ENCODE data around the gene SMIM24. TPM values are rescaled to one million over a fixed set of nuclear protein-coding genes. Genes with fewer than 3 reads are reported as not detected.
A peak's percentile ranks its signal among the peaks of the same experiment; 100 is the strongest.

SMIM24 gene
- total and polyA plus RNA-seq, 4 donors = 0.10 to 0.22 (median 0.15) TPM; not detected in 1

DNA sequence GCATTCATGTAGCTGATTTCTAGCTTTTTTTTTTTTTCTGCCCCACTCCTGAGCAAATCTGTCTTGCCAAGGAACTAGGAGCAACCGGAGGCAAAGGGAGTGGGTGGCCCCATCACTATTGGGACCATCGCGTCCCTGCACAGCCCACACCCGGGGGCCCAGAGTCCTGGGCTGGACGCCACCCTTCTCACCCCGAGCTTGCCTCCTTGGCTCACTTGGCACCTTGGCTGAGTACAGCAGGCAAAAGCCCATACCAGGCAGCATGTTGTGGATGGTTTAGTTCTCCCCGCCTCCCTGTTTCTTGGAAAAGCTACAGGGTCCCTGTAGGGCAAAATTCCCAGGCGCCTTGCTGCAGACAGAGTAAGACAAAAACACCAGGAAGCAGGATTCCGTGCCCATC, 13.7 kb downstream of the SMIM24 start:
- ATAC-seq (ENCODE audit: insufficient read depth, low FRiP score) = no peak
- Histone ChIP-seq H3K9ac (ENCODE audit: insufficient read depth in 1 of 2, low read length in 2 of 2) (no peak overlapping the region), H3K4me3 (no peak overlapping the region), H3K27me3 (ENCODE audit: control insufficient read depth in 3 of 3, insufficient read depth in 3 of 3, low read length in 2 of 3) (no peaks in the 10 kb centered on the region), H3K36me3 (ENCODE audit: control insufficient read depth in 4 of 4, insufficient read depth in 4 of 4, low read length in 4 of 4) (peaks cover 0 to 29% (median 6%) of the 10 kb centered on the region in 4 donors), H3K27ac (ENCODE audit: low read depth in 1 of 2, low read length in 1 of 2) (peak overlapping the region in 1 of 2 donors; percentile 5), H3K4me1 (ENCODE audit: control insufficient read depth in 5 of 5, insufficient read depth in 5 of 5, low read length in 5 of 5) (peaks cover 0 to 19% (median 0%) of the 10 kb centered on the region in 5 donors), H3K9me3 (ENCODE audit: control insufficient read depth in 4 of 4, insufficient read depth in 3 of 4, low read length in 3 of 4) (no peaks in the 10 kb centered on the region)
- WGBS, 2 donors = 81 to 84% methylated on average over 9 of the region's 9 CpGs
- TF ChIP-seq, protein P1, sequence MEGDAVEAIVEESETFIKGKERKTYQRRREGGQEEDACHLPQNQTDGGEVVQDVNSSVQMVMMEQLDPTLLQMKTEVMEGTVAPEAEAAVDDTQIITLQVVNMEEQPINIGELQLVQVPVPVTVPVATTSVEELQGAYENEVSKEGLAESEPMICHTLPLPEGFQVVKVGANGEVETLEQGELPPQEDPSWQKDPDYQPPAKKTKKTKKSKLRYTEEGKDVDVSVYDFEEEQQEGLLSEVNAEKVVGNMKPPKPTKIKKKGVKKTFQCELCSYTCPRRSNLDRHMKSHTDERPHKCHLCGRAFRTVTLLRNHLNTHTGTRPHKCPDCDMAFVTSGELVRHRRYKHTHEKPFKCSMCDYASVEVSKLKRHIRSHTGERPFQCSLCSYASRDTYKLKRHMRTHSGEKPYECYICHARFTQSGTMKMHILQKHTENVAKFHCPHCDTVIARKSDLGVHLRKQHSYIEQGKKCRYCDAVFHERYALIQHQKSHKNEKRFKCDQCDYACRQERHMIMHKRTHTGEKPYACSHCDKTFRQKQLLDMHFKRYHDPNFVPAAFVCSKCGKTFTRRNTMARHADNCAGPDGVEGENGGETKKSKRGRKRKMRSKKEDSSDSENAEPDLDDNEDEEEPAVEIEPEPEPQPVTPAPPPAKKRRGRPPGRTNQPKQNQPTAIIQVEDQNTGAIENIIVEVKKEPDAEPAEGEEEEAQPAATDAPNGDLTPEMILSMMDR (IDR thresholded peaks at IDR 0.05; ENCODE audit: control extremely low read depth, extremely low read depth) = no peak
- DNase-seq = peak in 2 of 3 donors; percentile 62 to 67

DNA sequence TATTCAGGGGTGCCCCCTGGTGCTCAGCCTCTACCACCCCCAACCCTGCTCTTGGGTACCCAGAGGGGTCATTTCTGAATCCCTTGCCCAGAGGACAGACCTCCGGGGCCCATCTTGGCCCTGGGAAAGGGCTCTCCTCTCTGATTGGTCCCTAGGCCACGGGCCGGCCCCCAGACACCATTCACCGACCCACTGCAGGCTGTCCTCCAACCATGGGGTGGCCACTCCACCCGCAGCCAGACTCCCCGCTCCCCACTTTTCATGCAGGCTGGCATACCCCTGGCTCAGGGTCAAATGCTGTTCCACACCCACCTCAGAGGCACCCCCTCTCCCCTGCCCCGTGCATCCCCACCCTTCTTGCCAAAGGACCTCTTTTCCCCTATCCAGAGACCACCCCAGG, 14.8 kb downstream of the SMIM24 start:
- ATAC-seq (ENCODE audit: insufficient read depth, low FRiP score) (no peak), DNase-seq (no peak)
- no peaks in the 10 kb centered on the region for H3K27me3 ChIP-seq (ENCODE audit: control insufficient read depth in 3 of 3, insufficient read depth in 3 of 3, low read length in 2 of 3)
- H3K4me1 ChIP-seq (ENCODE audit: control insufficient read depth in 5 of 5, insufficient read depth in 5 of 5, low read length in 5 of 5) = peaks cover 0 to 19% (median 0%) of the 10 kb centered on the region in 5 donors
- H3K9ac ChIP-seq (ENCODE audit: insufficient read depth in 1 of 2, low read length in 2 of 2) = no peak overlapping the region
- H3K36me3 ChIP-seq (ENCODE audit: control insufficient read depth in 4 of 4, insufficient read depth in 4 of 4, low read length in 4 of 4) = peaks cover 0 to 29% (median 8%) of the 10 kb centered on the region in 4 donors
- H3K9me3 ChIP-seq (ENCODE audit: control insufficient read depth in 4 of 4, insufficient read depth in 3 of 4, low read length in 3 of 4) = no peaks in the 10 kb centered on the region
- H3K4me3 ChIP-seq = no peak overlapping the region
- WGBS, 2 donors = 87 to 92% methylated on average over 7 of the region's 7 CpGs
- H3K27ac ChIP-seq (ENCODE audit: low read depth in 1 of 2, low read length in 1 of 2) = no peak overlapping the region
- TF ChIP-seq, protein P1 (IDR thresholded peaks at IDR 0.05; ENCODE audit: control extremely low read depth, extremely low read depth) = no peak

DNA sequence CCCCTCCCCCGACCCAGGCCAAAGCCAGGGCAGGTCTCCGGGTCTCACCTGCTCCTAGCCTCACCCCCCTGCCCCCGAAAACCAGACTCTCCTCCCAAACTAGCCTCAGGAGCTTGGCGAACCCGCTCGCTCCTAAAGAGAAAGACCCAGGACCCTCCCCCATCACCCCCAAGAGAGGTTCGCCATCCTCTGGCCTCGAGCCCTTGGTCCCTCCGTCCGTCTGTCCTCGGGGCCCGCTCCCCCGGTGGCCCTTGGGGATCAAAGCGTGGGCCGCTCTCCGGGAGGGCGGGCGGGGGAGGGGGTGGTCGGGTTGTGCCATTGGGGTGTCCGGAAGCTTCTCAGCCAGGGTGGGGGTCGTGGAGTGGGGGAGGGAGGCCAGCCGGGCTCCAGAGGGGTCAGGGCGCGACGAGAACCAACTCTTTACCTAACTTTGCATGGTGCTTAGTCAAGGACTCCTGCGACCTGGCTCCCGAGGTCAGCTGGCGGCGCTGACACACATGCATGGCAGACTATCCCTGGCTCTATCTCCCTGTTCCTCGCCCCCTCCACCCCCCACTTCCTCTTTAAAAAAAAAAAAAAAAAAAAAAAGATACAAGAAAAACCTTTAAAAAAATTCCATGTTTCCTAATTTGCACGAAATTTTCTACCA, 15.6 kb downstream of the SMIM24 start:
- 84 to 90% methylated on average over 31 of the region's 31 CpGs for WGBS, 2 donors
- peaks cover 0 to 29% (median 8%) of the 10 kb centered on the region in 4 donors for H3K36me3 ChIP-seq (ENCODE audit: control insufficient read depth in 4 of 4, insufficient read depth in 4 of 4, low read length in 4 of 4)

More for the DNA sequence above, 15.6 kb downstream of the SMIM24 start:
- ATAC-seq (ENCODE audit: insufficient read depth, low FRiP score) (no peak), DNase-seq (no peak)
- Histone ChIP-seq H3K4me1 (ENCODE audit: control insufficient read depth in 5 of 5, insufficient read depth in 5 of 5, low read length in 5 of 5) (peaks cover 0 to 25% (median 1%) of the 10 kb centered on the region in 5 donors), H3K9me3 (ENCODE audit: control insufficient read depth in 4 of 4, insufficient read depth in 3 of 4, low read length in 3 of 4) (no peaks in the 10 kb centered on the region), H3K4me3 (no peak overlapping the region), H3K27me3 (ENCODE audit: control insufficient read depth in 3 of 3, insufficient read depth in 3 of 3, low read length in 2 of 3) (no peaks in the 10 kb centered on the region), H3K9ac (ENCODE audit: insufficient read depth in 1 of 2, low read length in 2 of 2) (no peak overlapping the region), H3K27ac (ENCODE audit: low read depth in 1 of 2, low read length in 1 of 2) (no peak overlapping the region)
- TF ChIP-seq, protein P1 (IDR thresholded peaks at IDR 0.05; ENCODE audit: control extremely low read depth, extremely low read depth) = no peak

All from lung (tissue), 12 donors.